Large intestine (tissue), 3 donors: ENCODE results near the gene PPIL6. TPM values are rescaled to one million over a fixed set of nuclear protein-coding genes. Genes with fewer than 3 reads are reported as not detected.
"Not testable (repeated sequence)": the region's sequence is repeated elsewhere in the genome, so short reads cannot be mapped to it uniquely, and the experiment has no call there.

Experiments used
- DNase-seq, 2 donors: peaks; one replicate each; pipeline versions ENCODE4 v3.0.0 to v3.0.0-alpha.2; 2013
- H3K27ac ChIP-seq: one replicate; pipeline ENCODE4 v1.5.1; 2013; ENCODE audit warnings: low read length
- H3K27me3 ChIP-seq: 2 replicates; pipeline ENCODE4 v1.6.1; 2013; ENCODE audit warnings: low read length; ENCODE audit not compliant: control insufficient read depth, insufficient read depth
- H3K36me3 ChIP-seq: 2 replicates; pipeline ENCODE4 v1.6.1; 2013; ENCODE audit warnings: low read length; ENCODE audit not compliant: control insufficient read depth, insufficient read depth
- H3K4me1 ChIP-seq: one replicate; pipeline ENCODE4 v1.6.1; 2013; ENCODE audit warnings: low read length; ENCODE audit not compliant: control insufficient read depth, insufficient read depth
- H3K4me3 ChIP-seq: one replicate; pipeline ENCODE4 v1.5.1; 2013; ENCODE audit warnings: low read length
- H3K9me3 ChIP-seq: one replicate; pipeline ENCODE4 v1.6.1; 2013; ENCODE audit warnings: mild to moderate bottlenecking, low read depth, low read length, moderate library complexity; ENCODE audit not compliant: control insufficient read depth
- WGBS: methylation state at CpG from one replicate; pipeline ENCODE4 v1.1.5; 2013; ENCODE audit warnings: low lambda C conversion rate; ENCODE audit not compliant: insufficient coverage; 5-methylcytosine and 5-hydroxymethylcytosine counted together
- polyA plus RNA-seq: library from polyadenylated mRNA; unstranded; fragments of 120-200 nt; gene quantifications from one replicate; pipeline ENCODE4 v1.2.1, GENCODE V29; 2013

Gene PPIL6
- polyA plus RNA-seq, 1 donor, result 3.8 TPM

DNA sequence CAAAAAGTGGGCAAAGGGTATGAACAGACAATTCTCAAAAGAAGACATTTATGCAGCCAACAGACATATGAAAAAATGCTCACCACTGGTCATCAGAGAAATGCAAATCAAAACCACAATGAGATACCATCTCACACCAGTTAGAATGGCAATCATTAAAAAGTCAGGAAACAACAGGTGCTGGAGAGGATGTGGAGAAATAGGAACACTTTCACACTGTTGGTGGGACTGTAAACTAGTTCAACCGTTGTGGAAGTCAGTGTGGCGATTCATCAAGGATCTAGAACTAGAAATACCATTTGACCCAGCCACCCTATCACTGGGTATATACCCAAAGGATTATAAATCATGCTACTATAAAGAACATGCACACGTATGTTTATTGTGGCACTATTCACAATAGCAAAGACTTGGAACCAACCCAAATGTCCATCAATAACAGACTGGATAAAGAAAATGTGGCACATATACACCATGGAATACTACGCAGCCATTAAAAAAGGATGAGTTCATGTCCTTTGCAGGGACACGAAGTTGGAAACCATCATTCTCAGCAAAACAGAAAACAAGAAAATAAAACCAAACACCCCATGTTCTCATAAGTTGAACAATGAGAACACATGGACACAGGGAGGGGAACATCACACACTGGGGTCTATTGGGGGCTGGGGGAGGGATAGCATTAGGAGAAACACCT lies 75.9 kb downstream of the PPIL6 start:
- not testable (repeated sequence) for H3K4me3 ChIP-seq, DNase-seq, H3K27me3 ChIP-seq, H3K9me3 ChIP-seq, H3K4me1 ChIP-seq, H3K27ac ChIP-seq
- H3K36me3 ChIP-seq, result peaks cover 52% of the 10 kb centered on the region
- WGBS, result no CpG with 5 or more reads among the region's 5 CpGs

DNA sequence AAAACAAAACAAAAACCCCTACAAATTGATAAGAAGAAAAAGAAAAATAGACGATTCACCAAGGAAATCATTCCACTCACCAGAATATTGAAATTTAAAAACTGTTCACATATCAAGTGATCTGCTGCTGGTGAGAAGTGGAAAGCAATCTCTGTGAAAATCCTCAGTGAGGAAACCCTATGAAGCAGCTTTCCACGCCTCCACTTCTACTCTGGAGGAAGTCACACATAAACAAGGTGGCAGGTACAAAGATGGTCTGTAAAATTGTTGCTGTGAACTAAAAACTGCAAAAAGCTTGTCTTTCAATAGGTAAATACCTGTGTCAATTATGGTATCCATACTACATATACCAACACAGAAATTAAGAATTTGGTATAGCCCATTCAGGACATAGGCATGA lies 76.7 kb downstream of the PPIL6 start:
- H3K36me3 ChIP-seq, result peaks cover 55% of the 10 kb centered on the region
- no peaks in the 10 kb centered on the region for H3K4me1 ChIP-seq
- H3K9me3 ChIP-seq, result no peaks in the 10 kb centered on the region
- no peak overlapping the region for H3K27ac ChIP-seq
- no peak for DNase-seq
- H3K4me3 ChIP-seq, result no peak overlapping the region
- 86% methylated on average over 1 of the region's 2 CpGs for WGBS
- H3K27me3 ChIP-seq, result no peaks in the 10 kb centered on the region

DNA sequence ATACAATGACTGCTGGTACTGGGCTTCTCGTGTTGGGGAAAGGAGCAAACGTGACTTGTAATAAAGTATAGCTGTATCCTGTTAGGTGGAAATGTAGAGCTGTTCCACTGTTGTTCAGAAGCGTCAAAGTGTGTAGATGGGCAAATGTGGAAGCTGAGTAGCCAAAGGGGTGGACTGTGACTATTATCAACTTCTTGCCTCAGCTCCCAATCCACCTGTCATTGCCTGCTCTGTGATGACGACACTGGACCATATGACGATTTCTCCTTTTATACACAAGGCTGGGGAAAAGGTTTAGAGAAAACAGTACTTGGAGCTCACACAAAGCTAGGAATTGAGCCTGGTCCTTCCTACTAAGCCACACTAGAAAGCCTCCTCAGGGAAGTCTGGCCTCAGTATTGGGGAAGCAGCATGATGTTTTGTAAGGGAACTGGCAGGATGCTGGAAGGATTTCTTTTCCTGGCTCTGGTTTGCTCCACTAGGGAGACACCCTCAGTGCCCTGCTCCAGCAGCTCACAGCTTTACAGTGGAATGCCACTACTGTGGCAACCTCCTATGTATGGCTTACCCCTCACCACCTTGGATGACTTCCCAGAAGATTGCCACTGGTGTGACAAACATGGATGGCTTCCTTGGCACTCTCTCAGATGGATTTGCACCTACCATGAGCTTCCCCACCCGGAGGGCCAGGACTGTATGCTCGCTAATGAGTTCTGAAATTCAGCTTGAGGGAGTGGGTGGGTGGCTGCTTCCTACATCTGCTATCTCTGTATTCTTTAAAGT lies 78.1 kb downstream of the PPIL6 start:
- Histone ChIP-seq H3K4me1 (no peaks in the 10 kb centered on the region), H3K9me3 (no peaks in the 10 kb centered on the region), H3K27me3 (no peaks in the 10 kb centered on the region), H3K4me3 (no peak overlapping the region), H3K36me3 (peaks cover 57% of the 10 kb centered on the region), H3K27ac (no peak overlapping the region)
- WGBS, result no CpG with 5 or more reads among the region's 7 CpGs
- no peak for DNase-seq

DNA sequence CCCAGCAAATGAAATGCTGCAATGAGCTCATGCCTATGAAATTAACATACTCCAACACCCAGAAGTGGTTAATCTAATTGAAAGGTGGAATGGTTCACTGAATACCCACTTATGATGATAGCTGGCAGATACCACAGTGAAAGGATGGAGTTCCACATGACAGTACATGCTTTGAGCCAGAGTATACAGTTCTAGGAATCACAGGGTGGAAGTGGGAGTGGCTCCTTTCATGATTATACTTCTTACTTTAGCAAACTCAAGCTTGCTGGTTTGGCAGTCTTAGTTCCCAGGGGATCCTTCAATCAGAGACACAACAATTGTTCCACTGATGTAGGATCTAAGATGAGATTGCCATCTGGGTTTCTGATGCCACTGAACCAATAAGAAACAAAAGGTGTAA lies 79.6 kb downstream of the PPIL6 start:
- Histone ChIP-seq H3K27ac (no peak overlapping the region), H3K36me3 (peaks cover 61% of the 10 kb centered on the region), H3K4me1 (no peaks in the 10 kb centered on the region), H3K9me3 (no peaks in the 10 kb centered on the region), H3K4me3 (no peak overlapping the region), H3K27me3 (no peaks in the 10 kb centered on the region)
- no peak for DNase-seq

DNA sequence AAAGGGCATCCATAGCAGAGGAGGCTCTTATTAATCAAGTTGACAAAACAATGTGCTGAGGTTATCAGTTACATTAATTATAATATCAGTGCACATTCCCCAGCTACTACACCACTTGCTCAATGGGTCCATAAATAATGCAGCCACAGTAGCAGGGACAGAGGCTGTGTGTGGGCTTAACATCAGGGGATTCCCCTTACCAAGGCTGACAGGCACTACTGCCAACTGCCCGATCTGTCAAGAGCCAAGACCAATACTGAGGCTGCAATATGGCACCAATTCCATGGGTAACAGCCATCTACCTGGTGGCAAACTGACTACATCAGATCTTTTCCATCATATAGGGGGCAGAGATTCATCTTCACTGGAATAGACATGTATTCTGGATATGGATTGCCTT lies 80.1 kb downstream of the PPIL6 start:
- DNase-seq, result no peak
- H3K4me1 ChIP-seq, result no peaks in the 10 kb centered on the region
- H3K4me3 ChIP-seq, result no peak overlapping the region
- WGBS, result no CpG with 5 or more reads among the region's 1 CpG
- no peaks in the 10 kb centered on the region for H3K9me3 ChIP-seq
- H3K36me3 ChIP-seq, result peaks cover 57% of the 10 kb centered on the region
- no peaks in the 10 kb centered on the region for H3K27me3 ChIP-seq
- no peak overlapping the region for H3K27ac ChIP-seq

DNA sequence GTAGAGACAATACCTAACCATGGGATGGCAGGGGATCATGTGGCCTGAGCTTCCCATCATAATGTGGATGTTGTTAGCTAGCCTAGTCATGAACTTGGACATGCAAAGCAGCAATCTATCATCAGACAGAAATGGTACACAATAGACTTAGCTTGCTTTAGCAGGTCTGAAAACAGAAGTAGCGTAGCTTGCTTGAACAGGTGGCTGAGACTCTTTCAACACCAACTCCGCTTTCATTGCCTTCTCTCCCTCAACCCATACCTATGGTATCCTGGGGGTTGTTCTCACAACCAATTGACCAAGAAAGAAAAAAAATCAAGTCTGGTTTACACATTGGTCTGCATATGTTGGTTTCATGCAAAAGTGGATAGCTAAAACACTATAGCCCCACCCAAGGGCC lies 81.2 kb downstream of the PPIL6 start:
- no peak for DNase-seq
- no peak overlapping the region for H3K27ac ChIP-seq
- peaks cover 52% of the 10 kb centered on the region for H3K36me3 ChIP-seq
- H3K9me3 ChIP-seq, result no peaks in the 10 kb centered on the region
- H3K4me1 ChIP-seq, result no peaks in the 10 kb centered on the region
- no peak overlapping the region for H3K4me3 ChIP-seq
- no CpG with 5 or more reads among the region's 2 CpGs for WGBS
- H3K27me3 ChIP-seq, result no peaks in the 10 kb centered on the region

DNA sequence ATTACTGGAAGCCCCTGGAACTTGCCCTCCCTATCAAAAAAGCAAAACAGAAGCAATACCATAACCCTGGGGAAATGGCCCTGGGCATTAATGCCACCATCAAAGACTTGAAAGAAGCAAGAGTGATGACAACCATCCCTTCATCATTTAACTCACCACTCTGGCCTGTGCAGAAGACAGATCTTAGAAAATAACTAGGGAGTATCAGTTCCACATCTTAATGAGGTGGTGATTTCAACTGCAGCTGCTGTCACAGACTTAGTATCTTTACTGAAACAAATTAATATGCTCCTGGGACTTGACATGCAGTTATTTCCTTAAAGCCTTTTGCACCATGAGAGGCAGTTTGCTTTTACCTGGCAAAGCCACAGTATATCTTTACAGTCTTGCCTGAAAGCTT lies 82.2 kb downstream of the PPIL6 start:
- H3K9me3 ChIP-seq, result no peaks in the 10 kb centered on the region
- peaks cover 53% of the 10 kb centered on the region for H3K36me3 ChIP-seq
- DNase-seq, result no peak
- H3K27ac ChIP-seq, result no peak overlapping the region
- no peaks in the 10 kb centered on the region for H3K4me1 ChIP-seq
- H3K27me3 ChIP-seq, result no peaks in the 10 kb centered on the region
- H3K4me3 ChIP-seq, result no peak overlapping the region

DNA sequence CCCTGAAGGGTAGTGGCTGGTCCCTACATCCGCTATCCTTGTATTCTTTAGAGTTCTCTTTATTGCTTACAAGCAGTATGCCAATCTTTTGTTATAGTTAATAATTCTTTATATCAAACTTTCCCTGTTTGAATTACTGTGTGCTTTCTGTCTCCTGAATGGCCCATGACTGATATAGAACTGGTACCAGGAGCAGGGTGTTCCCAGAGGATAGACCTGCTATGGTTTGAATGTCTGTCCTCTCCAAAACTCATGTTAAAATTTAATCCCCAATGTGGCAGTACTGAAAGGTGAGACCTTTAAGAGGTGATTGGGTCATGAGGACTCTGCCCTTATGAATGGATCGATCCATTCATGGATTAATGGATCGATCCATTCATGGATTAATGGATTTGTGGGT lies 84.2 kb downstream of the PPIL6 start:
- H3K4me3 ChIP-seq, result no peak overlapping the region
- H3K4me1 ChIP-seq, result peaks cover 13% of the 10 kb centered on the region
- no peaks in the 10 kb centered on the region for H3K27me3 ChIP-seq
- peaks cover 41% of the 10 kb centered on the region for H3K36me3 ChIP-seq
- H3K27ac ChIP-seq, result no peak overlapping the region
- no CpG with 5 or more reads among the region's 3 CpGs for WGBS
- DNase-seq, result no peak
- H3K9me3 ChIP-seq, result no peaks in the 10 kb centered on the region

DNA sequence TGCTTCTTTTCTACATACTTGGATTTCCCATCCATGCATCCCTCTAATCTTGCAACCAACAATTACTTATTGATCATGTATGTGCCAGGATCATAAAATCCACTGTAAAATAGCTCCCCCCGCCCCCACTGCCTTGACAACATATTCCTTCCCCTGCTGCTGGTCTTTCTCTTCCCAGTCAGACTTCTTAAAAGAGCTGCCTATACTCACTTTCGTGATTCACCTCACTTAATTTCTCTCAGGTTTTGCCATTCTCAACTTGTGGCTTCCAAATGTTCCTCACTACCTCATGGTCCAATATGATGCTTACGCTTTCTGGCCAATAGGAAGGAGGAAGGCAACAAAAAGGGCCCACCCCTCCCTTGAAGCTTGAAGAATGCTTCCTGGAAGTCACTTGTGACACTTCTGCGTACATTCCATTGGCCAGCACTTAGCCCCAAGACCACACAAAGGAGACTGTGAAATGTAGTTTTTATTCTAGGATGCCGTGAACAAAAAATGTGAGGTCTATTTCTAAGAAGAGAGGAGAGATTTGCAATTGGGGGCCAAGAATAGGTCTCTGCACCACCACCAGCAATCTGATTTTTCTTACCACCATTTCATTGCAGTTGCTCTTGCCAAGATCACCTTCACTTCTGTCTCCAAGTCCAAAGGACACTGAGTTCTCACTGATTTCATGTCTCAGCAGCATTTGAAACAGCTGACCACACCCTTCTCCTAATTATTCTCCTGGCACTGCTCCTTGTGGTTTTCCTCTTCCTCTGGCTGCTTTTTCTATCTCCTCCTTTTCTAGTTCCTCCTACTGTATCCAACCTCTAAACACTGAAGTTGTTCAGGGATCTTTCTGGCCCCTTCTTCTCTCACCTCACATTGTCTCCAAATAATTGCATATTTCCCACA lies 88.9 kb downstream of the PPIL6 start:
- peak overlapping the region; percentile 77 for H3K27ac ChIP-seq
- H3K36me3 ChIP-seq, result peaks cover 11% of the 10 kb centered on the region
- no peak overlapping the region for H3K4me3 ChIP-seq
- H3K27me3 ChIP-seq, result no peaks in the 10 kb centered on the region
- no peaks in the 10 kb centered on the region for H3K9me3 ChIP-seq
- no CpG with 5 or more reads among the region's 5 CpGs for WGBS
- H3K4me1 ChIP-seq, result peaks cover 54% of the 10 kb centered on the region
- DNase-seq, result peak; percentile 81 to 84

DNA sequence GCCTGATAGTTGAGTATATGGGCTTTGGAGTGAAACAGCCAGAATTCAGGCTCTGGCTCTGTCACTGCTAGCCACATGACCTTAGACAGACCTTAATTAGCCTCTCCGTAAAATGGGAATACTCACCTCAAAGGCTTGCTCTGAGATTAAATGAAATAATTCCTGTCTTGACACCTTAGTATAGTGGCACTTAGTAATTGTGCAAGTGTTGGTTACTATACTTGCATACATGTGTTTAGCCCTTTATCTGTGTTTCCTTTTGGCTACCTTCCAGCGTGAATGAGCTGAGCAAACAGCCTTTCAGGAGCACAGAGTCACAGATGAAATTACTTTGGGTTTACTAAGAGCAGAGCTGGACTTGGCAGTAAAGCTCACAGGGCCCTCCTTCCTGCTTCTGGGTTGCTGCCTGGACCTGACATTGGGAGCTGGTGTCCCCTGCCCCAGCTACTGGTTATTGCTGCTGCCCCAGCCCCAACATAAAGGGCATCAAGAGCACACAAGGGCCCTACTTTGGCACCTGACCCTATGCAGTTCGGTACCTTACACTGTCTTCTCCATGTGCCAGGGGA lies 90.9 kb downstream of the PPIL6 start:
- Histone ChIP-seq H3K4me3 (no peak overlapping the region), H3K27ac (peak overlapping the region; percentile 82), H3K36me3 (peaks cover 4% of the 10 kb centered on the region), H3K4me1 (peaks cover 54% of the 10 kb centered on the region), H3K9me3 (no peaks in the 10 kb centered on the region), H3K27me3 (no peaks in the 10 kb centered on the region)
- peak; percentile 88 to 95 for DNase-seq
- WGBS, result 40% methylated on average over 1 of the region's 3 CpGs
